Superior temporal gyrus (tissue), 1 donor: ENCODE measurements around the gene ASH1L.
"Not testable (repeated sequence)": the region's sequence is repeated elsewhere in the genome, so short reads cannot be mapped to it uniquely, and the experiment has no call there.

Experiments
- DNase-seq: peaks from one replicate; pipeline ENCODE4 v3.0.0-alpha.2; 2016; ENCODE audit errors: extremely low spot score

The ASH1L gene

GRCh38 chr1:155453141-155453540, 109.5 kb downstream of the ASH1L start:
- no peak for DNase-seq

DNA sequence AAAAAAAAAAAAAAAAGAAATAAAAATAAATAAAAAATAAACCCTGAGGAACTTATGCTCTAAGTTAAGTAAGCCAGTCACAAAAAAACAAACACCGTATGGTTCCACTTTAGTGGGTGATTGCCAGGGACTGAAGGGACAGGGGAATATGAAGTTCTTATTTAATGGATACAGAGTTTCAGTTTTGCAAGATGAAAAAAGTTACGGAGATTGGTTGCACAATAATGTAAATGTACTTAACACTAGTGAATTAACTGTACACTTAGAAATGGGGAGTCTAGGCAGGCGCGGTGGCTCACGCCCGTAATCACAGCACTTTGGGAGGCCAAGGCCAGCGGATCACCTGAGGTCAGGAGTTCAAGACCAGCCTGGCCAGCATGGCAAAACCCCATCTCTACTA, 111.4 kb downstream of the ASH1L start:
- DNase-seq = no peak

GRCh38 chr1:155442431-155442830, 120.2 kb downstream of the ASH1L start:
- not testable (repeated sequence) for DNase-seq

DNA sequence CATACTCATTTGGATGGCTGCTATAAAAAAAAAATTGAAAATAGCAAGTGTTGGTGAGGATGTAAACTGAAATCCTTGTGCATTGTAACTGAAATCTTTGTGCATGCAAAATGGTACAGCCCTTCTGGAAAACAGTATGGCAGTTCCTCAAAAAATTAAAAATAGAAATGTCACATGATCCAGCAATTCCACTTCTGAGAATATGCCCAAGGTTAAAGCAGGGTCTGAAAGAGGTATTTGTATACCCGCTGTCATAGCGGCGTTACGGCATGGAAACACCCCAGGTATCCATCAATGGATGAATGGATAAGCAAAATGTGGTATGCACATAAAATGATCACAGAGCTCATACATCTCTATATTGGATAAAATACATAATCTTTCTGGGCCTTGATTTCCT, 125.2 kb downstream of the ASH1L start:
- no peak for DNase-seq

GRCh38 chr1:155433831-155434389, 128.7 kb downstream of the ASH1L start:
- DNase-seq = not testable (repeated sequence)

GRCh38 chr1:155433128-155433830, 129.3 kb downstream of the ASH1L start:
- DNase-seq = not testable (repeated sequence)

GRCh38 chr1:155424091-155424490, 138.5 kb downstream of the ASH1L start:
- no peak for DNase-seq

GRCh38 chr1:155420788-155421187, 141.8 kb downstream of the ASH1L start:
- DNase-seq = no peak

- not testable (repeated sequence) for DNase-seq
Measured at GRCh38 chr1:155411840-155412239, 150.8 kb downstream of the ASH1L start.

DNA sequence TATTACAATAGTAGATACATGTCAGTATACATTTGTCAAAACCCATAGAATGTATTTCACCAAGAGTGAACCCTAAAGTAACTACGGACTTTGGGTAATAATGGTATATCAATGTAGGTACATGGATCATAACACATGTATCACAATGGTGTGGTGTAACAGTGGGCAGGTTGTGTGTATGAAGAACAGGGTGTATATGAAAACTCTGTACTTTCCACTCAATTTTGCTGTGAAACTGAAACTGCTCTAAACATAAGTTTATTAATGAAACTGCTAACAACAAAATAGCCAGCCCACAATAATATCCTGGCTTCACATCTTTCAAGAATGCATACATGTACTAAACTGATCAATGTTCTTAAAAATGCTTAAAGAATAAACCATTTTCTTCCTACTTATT, 151.7 kb downstream of the ASH1L start:
- DNase-seq = no peak

GRCh38 chr1:155396874-155397476, 165.6 kb downstream of the ASH1L start:
- DNase-seq = no peak

DNA sequence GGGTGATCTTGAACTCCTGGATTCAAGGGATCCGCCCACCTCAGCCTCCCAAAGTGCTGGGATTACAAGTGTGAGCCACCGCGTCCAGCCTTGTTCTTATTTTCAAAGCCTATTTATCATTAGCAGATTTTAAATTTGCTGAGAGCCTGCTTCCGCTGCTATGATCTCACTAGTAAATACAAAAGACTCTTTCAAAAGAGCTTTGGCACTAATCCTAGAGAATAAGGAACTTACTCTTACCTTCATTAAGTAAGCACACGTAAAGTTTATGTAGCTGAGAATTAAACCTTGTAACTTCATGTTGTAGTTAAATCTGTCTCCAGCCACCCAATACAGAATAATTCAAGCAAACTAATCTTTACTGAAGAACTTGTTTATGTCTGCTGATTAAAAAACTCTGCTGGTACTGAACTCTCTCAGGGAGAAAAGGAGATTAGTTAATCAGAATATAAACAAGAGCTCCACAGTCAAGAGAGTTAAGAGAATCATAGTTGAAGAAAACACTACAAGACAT, 169.6 kb downstream of the ASH1L start:
- peak; percentile 42 for DNase-seq

GRCh38 chr1:155389826-155390225, 172.8 kb downstream of the ASH1L start:
- DNase-seq = no peak

DNA sequence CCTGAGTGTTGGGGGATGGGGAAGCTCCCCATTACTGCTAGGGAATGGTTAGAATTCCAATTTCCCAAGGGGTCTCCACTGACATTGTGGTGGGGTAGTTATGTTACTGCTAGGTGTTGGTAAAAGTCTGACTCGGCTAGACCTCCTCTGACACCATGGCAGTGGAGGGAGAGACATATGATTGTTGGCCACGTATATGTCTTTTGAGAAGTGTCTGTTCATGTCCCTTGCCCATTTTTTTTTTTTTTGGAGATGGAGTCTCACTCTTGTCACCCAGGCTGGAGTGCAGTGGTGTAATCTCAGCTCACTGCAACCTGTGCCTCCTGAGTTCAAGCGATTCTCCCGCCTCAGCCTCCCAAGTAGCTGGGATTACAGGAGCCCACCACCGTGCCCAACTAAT, 176.8 kb downstream of the ASH1L start:
- DNase-seq = not testable (repeated sequence)

DNA sequence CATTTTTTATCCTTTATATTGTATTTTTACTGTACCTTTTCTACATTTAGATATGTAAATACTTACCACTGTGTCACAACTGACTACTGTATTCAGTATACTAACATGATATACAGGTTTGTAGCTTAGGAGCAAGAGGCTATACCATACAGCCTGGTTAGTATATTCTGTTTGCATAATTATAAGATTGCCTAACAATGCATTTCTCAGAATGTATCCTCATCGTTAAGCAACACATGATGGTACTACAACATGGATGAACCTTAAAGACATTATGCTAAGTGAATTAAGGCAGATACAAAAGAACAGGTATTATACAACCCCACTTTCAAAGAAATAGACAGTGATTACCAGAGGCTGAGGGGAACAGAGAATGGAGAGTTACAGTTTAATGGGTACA, 179.2 kb downstream of the ASH1L start:
- no peak for DNase-seq

DNA sequence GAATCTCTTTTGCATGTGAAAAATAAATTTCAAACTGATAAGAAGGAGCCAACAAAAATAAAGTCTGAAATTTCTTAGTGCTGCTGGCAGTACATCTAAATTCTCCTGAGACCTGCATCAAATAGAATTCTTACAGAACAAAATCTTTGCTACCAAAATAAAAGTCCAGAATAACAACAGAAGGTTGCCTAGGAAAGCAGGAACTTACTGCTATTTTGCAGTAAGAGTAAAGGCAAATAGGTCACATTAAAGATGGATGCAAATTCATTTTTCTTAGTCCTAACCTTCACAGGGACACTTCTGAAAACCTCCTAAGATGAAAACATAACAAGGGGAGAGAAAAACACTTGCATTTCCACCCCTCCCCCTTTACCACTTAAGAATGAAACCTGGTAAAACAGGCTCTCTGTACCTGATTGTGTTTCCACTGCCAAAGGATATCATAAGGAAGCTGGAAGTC, 182.9 kb downstream of the ASH1L start:
- DNase-seq = peak; percentile 40

- no peak for DNase-seq
Measured at GRCh38 chr1:155379180-155379579, 183.4 kb downstream of the ASH1L start.

DNA sequence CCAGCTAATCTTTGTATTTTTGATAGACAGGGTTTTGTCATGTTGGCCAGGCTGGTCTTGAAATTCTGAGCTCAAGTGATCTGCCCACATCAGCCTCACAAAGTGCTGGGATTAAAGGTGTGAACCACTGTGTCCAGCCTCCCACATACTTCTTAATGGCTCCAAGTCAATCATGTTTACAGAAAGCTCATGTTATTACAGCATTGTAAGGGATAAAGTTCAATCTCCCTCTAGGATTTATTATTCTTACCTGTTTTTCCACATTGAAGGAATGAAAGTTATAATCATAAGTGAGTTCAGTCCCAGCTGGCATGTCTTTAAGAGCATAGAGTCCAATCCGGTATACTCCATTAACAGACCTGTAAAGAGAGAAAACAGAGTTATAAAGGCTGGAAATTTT, 202.6 kb downstream of the ASH1L start:
- DNase-seq = no peak

- DNase-seq = no peak
Measured at GRCh38 chr1:155352631-155353030, 210.0 kb downstream of the ASH1L start.

DNA sequence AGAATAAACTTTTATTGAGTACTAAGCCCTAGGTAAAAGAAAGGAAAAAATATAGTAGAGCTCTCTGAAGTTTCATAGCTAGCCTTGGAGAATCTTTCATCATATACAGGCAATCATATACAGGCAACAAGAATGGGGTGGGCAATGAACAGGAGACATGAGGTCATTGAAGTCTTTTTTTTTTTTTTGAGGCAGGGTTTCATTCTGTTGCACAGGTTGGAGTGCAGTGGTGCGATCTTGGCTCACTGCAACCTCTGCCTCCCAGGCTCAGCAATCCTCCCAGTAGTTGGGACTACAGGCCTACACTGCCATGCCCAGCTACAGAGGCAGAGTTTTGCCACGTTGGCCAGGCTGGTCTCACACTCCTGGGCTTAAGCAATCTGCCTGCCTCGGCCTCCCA, 219.8 kb downstream of the ASH1L start:
- no peak for DNase-seq

DNA sequence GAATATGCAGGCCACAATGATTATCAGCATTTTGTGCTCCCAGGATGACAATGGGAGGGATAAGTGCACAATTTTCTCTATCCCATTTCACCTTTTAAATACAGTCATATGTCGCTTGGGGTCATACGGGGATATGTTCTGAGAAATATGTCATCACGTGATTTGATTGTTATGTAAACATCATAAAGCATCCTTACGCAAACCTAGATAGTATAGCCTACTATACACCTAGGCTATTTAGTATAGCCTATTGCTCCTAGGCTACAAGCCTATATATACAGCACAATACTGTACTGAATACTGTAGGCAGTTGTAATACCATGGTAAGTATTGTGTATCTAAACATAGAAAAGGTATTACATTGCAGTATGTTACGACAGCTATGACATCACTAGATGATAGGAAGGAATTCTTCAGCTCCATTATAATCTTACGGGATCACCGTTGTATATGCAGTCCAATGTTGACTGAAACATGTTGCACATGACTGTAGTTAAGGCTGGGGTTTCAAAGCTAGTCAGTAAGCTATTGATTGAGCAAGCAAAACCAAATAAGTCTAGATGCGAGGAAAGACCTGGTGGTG, 223.0 kb downstream of the ASH1L start:
- no peak for DNase-seq

DNA sequence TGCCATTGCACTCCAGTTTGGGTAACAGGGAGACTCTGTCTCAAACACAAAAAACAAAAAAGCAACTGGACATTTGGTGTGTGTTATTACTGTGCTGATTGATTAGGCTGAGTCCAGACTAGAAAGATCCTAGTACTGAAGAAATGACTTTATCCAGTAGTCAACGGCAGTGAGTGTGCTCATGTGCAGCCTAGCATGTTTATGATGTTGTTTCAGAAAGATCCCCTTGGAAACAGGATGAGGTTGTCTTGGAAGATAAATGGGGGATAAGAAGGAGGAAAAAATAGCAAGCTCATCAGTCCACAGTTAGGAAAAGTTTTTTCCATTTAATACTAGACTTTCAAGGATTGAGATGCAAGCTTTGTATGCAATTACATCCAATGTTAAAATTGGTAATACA, 227.6 kb downstream of the ASH1L start:
- no peak for DNase-seq
